ENCODE measurements around the gene UBALD1. TPM values are rescaled to one million over a fixed set of nuclear protein-coding genes. Genes with fewer than 3 reads are reported as not detected.

Gene UBALD1
- total RNA-seq, 1 donor: 9.4 TPM

DNA sequence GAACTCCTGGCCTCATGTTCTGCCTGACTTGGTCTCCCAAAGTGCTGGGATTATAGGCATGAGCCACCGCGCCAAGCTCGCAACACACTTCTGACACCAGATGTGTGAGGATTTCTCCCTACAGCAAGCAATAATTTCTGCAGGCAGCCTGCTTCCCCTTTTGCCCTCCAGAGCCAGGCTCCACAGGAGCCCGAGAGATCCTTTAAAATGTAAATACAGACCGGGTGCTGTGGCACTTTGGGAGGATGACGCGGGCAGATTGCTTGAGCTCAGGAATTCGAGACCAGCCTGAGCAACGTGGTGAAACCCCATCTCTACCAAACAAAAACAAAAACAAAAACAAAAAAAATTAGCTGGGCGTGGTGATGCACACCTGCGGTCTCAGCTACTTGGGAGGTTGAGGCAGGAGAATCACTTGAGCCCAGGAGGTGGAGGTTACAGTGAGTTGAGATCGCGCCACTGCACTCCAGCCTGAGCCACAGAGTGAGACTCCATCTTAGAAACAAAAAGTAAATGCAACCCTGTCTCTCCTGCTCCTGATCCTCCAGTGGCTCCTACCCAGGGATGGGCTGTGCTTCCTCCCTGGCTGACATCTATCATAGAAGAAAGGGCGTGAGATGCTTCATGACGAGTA is 43.9 kb downstream of the UBALD1 start:
- H3K27me3 ChIP-seq (ENCODE audit: insufficient read depth, low read length): peaks cover 2% of the 10 kb centered on the region
- H3K4me3 ChIP-seq (ENCODE audit: insufficient read depth, low read length): no peak overlapping the region
- TF ChIP-seq, protein P1, sequence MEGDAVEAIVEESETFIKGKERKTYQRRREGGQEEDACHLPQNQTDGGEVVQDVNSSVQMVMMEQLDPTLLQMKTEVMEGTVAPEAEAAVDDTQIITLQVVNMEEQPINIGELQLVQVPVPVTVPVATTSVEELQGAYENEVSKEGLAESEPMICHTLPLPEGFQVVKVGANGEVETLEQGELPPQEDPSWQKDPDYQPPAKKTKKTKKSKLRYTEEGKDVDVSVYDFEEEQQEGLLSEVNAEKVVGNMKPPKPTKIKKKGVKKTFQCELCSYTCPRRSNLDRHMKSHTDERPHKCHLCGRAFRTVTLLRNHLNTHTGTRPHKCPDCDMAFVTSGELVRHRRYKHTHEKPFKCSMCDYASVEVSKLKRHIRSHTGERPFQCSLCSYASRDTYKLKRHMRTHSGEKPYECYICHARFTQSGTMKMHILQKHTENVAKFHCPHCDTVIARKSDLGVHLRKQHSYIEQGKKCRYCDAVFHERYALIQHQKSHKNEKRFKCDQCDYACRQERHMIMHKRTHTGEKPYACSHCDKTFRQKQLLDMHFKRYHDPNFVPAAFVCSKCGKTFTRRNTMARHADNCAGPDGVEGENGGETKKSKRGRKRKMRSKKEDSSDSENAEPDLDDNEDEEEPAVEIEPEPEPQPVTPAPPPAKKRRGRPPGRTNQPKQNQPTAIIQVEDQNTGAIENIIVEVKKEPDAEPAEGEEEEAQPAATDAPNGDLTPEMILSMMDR (IDR thresholded peaks at IDR 0.05; ENCODE audit: extremely low read depth, low read depth, low read length): no peak
- no peaks in the 10 kb centered on the region for H4K20me1 ChIP-seq (ENCODE audit: insufficient read depth, low read length)
- no peak overlapping the region for H3K27ac ChIP-seq (ENCODE audit: low read depth, low read length)
- no peaks in the 10 kb centered on the region for H3K36me3 ChIP-seq (ENCODE audit: insufficient read depth, low read length)
- H3K79me2 ChIP-seq (ENCODE audit: insufficient read depth, low read length): no peaks in the 10 kb centered on the region
- H3K4me1 ChIP-seq (ENCODE audit: insufficient read depth, low read length): no peaks in the 10 kb centered on the region
- no peaks in the 10 kb centered on the region for H3K9me3 ChIP-seq (ENCODE audit: low read depth, low read length)
- H2AFZ ChIP-seq (ENCODE audit: low read length): no peak overlapping the region
- DNase-seq (ENCODE audit: insufficient read length, low spot score, missing footprints): no peak
- no peak overlapping the region for H3K4me2 ChIP-seq (ENCODE audit: insufficient read depth, low read length)

DNA sequence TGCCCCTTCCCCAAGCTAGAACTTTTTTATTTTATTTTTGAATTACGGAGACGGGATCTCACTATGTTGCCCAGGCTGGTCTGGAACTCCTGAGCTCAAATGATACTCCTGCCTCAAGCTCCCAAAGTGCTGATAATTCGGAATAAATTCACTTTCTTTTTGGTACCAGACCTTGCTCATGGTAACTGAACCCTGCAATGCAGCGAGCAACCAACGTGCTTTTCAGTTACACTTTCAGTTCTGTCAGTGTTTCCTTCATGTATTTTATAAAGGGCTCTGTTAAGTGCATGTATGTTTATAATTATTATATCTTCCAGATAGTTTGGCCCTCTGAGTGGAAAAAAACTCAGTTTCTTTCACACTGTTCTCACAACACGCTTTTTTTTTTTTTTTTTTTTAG is 44.6 kb downstream of the UBALD1 start:
- Histone ChIP-seq H2AFZ (ENCODE audit: low read length) (no peak overlapping the region), H3K9me3 (ENCODE audit: low read depth, low read length) (no peaks in the 10 kb centered on the region), H3K27ac (ENCODE audit: low read depth, low read length) (no peak overlapping the region), H3K79me2 (ENCODE audit: insufficient read depth, low read length) (no peaks in the 10 kb centered on the region), H3K4me2 (ENCODE audit: insufficient read depth, low read length) (no peak overlapping the region), H3K4me3 (ENCODE audit: insufficient read depth, low read length) (no peak overlapping the region), H3K4me1 (ENCODE audit: insufficient read depth, low read length) (no peaks in the 10 kb centered on the region), H3K27me3 (ENCODE audit: insufficient read depth, low read length) (peaks cover 2% of the 10 kb centered on the region), H4K20me1 (ENCODE audit: insufficient read depth, low read length) (no peaks in the 10 kb centered on the region), H3K36me3 (ENCODE audit: insufficient read depth, low read length) (no peaks in the 10 kb centered on the region)
- DNase-seq (ENCODE audit: insufficient read length, low spot score, missing footprints): no peak
- TF ChIP-seq, protein P1 (IDR thresholded peaks at IDR 0.05; ENCODE audit: extremely low read depth, low read depth, low read length): no peak

DNA sequence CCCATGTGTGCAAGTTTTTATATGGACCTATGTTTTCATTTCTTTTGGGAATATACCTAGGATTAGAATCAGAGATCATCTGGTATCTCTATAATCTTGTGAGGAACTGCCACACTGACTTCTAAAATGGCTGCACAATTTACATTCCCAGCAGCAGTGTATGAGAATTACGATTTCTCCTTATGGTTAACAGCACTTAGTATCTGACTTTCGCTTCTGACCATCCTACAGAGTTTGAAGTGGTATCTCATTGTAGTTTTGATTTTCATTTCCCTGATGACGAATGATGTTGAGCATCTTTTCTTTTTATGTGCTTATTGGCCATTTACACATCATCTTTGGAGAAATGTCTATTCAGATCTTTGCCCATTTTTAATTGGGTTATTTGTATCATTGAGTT is 48.5 kb downstream of the UBALD1 start:
- Histone ChIP-seq H3K4me1 (ENCODE audit: insufficient read depth, low read length) (no peaks in the 10 kb centered on the region), H4K20me1 (ENCODE audit: insufficient read depth, low read length) (no peaks in the 10 kb centered on the region), H2AFZ (ENCODE audit: low read length) (no peak overlapping the region), H3K79me2 (ENCODE audit: insufficient read depth, low read length) (no peaks in the 10 kb centered on the region), H3K4me2 (ENCODE audit: insufficient read depth, low read length) (no peak overlapping the region), H3K27me3 (ENCODE audit: insufficient read depth, low read length) (peaks cover 7% of the 10 kb centered on the region), H3K36me3 (ENCODE audit: insufficient read depth, low read length) (no peaks in the 10 kb centered on the region), H3K4me3 (ENCODE audit: insufficient read depth, low read length) (no peak overlapping the region), H3K9me3 (ENCODE audit: low read depth, low read length) (no peaks in the 10 kb centered on the region), H3K27ac (ENCODE audit: low read depth, low read length) (no peak overlapping the region)
- TF ChIP-seq, protein P1 (IDR thresholded peaks at IDR 0.05; ENCODE audit: extremely low read depth, low read depth, low read length): no peak
- peak; percentile 15 for DNase-seq (ENCODE audit: insufficient read length, low spot score, missing footprints)

DNA sequence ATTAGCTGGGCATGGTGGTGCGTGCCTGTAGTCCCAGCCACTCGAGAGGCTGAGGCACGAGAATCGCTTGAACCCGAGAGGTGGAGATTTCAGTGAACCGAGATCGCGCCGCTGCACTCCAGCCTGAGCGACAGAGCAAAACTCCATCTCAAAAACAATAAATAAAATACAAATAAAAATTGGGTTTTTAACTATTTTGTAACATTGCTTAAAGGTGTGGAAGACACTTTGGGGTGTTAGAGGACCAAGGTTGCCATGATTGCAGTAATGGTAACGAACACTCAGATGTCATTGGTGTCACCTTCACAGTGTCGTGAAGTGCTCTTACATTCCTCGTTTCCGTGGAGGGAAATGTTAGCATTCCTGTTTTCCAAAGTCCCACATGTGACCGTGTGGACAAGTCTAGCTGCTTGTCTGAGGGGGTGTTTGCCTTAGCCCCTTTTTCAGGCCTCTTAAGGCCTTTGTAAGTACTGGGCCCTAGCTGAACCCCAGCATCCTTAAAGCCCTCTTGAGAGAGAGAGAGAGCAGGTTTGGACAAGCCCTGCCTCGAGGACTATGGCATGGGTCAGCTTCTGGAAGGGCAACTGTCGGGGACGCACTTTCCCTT is 49.9 kb downstream of the UBALD1 start:
- no peak overlapping the region for H2AFZ ChIP-seq (ENCODE audit: low read length)
- peak; percentile 25 for DNase-seq (ENCODE audit: insufficient read length, low spot score, missing footprints)
- no peaks in the 10 kb centered on the region for H3K79me2 ChIP-seq (ENCODE audit: insufficient read depth, low read length)
- no peak overlapping the region for H3K27ac ChIP-seq (ENCODE audit: low read depth, low read length)
- TF ChIP-seq, protein P1 (IDR thresholded peaks at IDR 0.05; ENCODE audit: extremely low read depth, low read depth, low read length): no peak
- H3K4me1 ChIP-seq (ENCODE audit: insufficient read depth, low read length): no peaks in the 10 kb centered on the region
- H3K4me3 ChIP-seq (ENCODE audit: insufficient read depth, low read length): no peak overlapping the region
- peaks cover 7% of the 10 kb centered on the region for H3K27me3 ChIP-seq (ENCODE audit: insufficient read depth, low read length)
- no peaks in the 10 kb centered on the region for H3K9me3 ChIP-seq (ENCODE audit: low read depth, low read length)
- H4K20me1 ChIP-seq (ENCODE audit: insufficient read depth, low read length): no peaks in the 10 kb centered on the region
- no peaks in the 10 kb centered on the region for H3K36me3 ChIP-seq (ENCODE audit: insufficient read depth, low read length)
- H3K4me2 ChIP-seq (ENCODE audit: insufficient read depth, low read length): no peak overlapping the region
